Activated T-cell treated with anti-CD3 and anti-CD28 coated beads for 1 hour (primary cell): ENCODE results near the gene CDH23.

Experiments
- DNase-seq: peaks from one replicate; pipeline ENCODE4 v3.0.0-alpha.2; 2020; ENCODE audit warnings: low read depth

CDH23 gene

DNA sequence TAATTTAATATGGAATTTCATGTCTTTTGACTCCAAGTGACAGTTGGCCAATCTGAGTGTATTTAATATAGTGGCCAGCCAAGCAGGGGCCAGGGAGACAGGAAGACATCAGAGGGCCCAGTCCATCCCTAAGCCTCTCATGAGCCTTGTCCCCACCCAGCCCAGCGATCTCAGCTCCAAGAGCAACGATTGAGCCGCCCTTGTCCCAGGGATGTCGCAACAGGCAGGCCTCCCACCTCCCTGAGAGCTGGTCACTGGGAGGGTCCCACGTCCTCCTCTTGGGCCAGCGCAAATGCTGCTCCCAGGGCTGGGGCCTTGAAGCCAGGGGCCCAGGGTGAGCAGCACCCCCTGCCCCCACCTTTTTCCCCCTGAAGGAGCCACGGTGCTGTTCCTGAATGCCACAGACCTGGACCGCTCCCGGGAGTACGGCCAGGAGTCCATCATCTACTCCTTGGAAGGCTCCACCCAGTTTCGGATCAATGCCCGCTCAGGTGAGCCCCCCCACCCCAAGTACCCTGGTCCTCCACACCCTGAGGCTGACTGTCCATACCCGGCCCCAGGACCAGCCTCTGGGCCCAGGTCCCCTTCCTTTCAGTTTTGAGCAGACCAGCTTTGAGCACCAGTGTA, 293.5 kb downstream of the CDH23 start:
- DNase-seq = no peak

DNA sequence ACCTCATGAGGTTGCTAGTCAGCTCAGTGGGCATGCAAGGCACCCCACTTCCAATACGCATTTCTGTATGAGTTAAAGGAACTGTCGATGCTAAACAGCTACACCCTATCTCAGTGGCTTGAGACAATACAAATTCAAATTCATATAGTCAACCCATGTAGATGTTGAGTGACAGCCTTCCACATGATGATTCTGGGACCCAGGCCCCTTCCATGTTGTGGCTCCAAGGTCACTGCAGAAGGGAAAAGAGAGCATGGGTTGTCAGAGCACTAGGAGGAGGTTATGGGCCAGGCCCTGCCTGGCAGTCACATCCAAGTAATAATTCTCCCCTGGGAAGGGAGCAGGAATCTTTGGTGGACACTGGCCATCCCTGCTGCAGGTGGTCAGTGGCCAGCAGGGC, 294.7 kb downstream of the CDH23 start:
- no peak for DNase-seq

DNA sequence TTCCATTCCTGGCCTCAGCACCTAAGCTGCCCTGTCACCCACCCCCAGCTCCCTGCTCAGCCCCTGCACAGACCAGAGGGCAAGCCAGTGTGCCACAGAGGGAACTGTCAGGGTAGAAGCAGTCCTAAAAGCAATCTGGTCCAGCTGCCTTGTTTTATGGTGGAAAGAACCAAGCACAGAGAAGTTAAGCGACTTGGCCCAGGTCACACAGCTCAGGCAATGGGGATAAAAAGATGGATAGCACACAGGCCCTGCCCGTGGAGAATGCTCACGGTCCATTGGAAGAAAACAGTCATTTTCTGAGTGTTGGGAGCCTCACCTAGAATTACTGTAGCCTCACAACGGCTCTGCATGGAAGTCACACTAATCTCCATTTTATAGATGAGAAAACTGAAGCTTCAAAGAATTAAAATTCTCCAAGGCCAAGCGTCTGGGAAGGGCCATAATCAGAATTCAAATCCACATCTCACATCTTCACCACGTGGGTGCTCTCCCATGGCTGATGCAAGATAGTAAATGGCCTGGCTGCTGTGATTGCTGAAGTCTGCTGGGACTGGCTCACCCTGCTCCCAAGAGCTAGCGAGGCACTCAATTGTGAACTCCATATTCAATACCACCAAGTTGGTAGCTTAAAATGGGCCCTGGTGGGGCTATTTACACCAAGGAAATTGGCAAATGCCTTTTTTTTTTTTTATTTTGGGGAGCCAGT, 296.0 kb downstream of the CDH23 start:
- DNase-seq = no peak

DNA sequence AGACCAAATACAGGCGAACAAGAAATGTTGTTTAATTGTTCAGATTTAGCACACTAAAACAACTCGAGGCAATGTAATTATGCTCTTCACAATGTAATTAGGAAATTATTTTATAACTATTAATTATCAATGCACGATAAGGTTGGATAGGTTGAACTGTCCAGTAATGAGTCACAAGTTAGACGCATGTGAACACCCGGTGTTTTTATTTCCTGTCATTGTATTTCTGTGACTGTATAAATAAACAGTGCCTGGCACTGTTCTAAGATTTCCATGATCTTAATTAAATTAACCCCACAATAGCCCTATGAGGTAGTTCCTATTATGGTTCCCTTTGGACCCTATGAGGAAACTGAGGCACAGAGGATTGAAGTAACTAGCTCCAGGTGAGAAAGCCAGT, 296.7 kb downstream of the CDH23 start:
- DNase-seq = no peak

DNA sequence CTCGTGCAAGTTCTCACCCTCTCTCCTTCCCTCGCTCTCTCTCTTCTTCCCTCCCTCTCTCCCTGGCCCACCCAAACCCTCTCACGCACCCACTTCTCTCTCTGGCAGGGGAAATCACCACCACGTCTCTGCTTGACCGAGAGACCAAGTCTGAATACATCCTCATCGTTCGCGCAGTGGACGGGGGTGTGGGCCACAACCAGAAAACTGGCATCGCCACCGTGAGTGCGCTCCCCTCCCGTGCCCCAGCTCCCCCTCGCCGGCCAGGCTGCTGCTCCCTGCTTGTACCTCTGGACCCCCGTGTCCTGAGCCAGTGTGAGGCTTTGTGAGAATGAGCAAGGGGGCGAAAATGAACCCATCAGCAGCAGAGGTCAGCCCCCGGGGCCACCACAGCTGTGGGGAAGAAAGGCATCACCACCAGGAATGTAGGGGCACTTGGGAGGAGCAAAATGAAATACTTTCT, 297.4 kb downstream of the CDH23 start:
- no peak for DNase-seq

DNA sequence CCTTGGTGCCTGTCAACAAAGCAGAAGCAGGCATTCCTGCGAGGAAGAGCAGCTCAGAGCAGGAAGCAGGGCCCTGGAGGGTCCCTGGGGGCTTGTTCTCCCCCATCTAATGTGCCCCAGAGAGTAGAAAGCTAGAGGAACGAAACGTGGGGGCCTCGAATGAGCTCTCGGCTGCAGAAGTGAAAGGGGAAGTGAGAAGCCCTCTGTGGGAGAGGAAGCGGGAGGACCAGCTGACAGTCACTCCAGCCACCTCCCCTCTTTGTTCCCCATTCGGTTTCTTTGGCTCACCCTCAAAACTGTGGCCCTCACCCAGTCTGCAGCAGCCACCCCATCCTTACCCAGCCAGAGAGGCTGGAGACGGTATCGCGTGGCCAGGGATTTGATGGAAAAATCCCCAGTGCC, 297.8 kb downstream of the CDH23 start:
- peak; percentile 17 for DNase-seq

DNA sequence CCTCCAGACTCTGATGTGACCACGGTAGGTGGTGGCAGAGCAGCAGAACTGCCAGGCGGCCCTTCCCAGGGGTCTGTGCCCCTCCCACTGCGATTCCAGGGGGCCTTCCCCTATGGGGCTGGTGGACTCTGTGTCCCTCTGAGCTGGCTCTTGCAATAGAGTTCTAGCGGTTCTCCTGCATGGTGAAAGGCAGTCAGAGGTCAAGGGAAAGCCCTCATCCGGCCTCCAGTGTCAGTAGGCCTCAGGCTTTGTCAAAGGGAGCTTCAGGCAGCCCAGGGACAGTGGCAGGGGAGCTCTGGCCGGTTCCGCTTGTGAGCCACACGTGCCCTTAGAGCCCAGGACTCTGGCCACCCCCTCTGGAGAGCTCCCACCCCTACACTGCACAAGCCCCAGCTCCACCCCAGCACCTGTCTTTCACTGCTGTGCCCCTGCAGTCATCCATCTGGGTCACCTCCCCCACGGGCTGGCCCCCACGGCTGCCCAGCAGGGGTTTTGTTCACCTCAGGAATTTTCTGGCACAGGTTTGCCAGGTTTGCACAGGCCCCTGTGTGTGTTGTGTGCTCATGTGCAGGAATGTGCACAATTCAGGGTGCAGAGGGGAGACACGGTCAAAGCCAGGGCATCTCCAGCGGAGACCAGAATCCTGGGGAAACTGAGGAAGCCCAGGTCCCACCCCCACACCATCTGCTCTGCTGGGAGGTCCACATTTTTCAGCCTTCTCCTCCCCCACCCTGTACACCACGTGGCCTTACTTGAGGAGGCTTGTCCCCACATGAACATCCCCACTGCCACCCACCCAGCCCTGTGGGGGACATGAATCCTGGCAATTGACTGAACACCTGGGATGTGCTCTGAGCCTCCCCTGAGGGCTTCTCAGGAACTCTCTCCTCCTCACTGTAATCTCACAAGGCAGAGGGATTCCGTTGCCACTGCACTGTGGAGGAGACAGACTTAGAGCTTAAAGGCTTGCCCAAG, 299.1 kb downstream of the CDH23 start:
- DNase-seq = no peak

DNA sequence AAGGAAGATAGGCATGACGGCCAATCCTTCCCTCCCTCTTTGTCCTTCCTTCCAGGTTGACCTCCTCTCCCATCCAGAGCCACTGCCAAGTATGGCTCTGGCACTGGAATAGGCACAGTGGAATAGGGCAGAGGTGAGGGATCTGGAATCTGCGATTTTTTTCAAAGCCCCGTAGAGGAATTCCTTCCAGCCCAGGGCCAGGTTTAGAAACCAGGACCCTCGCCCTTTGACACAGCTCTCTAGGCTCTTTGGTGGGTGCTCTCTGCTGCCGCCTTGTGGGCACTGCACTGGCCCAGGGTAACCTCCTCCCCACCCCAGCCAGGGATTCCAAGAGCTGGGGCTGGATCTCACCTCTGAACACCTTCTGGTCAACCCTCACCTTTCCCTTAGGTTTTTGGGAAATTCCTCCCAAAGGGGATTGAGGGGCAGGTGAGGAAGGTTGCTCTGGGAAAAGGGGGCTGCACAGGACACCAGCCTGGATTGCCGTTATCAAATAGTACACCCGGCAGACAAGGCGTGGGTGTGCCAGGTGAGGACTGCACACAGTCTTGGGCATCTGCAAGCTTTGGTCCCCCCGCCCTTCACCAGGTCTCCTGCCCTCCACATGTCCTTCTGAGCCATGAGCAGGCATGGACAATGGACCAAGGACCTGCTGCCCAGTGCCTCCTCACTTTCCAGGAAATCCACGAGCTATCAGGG, 300.1 kb downstream of the CDH23 start:
- DNase-seq = peak; percentile 66

DNA sequence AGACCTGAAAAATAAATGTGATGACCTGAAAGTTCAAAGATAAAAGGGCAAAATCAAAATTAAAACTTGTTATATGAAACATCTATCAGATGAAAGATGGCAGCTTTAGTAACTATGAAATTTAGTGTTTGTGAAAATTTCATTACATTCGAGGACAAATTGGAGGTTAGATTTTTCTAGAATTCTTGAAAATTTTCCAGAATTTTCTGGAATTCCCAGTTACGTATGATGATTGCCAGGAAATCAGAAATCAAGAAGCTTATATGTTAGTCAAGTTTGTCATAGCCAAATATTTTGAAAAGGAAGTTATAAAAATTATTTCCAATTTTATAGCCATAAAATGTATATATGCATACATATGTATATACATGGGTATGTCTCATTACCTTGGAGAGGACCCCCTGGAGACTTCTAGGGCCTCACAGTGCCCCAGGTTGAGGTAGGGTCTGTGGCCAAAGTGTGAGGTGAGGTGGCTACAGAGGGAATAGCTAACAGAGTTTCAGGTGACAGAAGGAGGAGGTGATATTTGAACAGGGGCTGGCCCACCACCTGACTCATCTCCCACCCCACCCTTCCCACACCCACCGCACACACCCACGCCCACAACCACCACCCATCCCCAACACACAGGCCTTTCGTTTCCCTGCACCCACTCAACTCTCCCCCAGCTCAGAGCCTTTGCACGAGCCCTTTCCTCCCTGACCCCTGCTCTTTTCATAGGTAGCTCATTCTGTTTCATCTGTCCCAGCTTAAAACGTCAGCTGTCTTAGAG, 301.4 kb downstream of the CDH23 start:
- DNase-seq = no peak

DNA sequence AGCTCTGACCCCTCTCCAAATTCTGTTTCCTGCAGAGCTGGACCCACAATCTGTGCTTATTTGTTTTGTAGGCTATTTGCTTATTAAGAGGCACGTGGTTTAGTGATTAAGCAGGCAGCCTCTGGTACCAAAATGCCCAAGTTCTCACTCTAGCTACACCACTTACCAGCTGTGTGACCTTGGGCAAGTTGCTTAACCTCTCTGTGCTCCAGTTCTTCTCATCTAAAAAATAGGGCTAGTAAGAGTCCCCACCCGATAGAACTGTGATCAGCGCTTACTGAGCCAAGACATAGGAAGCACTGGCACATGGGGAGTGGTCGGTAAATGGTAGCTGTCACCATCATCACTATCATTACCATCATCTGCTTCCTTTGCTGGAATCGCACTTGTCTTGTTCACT, 302.0 kb downstream of the CDH23 start:
- DNase-seq = no peak

DNA sequence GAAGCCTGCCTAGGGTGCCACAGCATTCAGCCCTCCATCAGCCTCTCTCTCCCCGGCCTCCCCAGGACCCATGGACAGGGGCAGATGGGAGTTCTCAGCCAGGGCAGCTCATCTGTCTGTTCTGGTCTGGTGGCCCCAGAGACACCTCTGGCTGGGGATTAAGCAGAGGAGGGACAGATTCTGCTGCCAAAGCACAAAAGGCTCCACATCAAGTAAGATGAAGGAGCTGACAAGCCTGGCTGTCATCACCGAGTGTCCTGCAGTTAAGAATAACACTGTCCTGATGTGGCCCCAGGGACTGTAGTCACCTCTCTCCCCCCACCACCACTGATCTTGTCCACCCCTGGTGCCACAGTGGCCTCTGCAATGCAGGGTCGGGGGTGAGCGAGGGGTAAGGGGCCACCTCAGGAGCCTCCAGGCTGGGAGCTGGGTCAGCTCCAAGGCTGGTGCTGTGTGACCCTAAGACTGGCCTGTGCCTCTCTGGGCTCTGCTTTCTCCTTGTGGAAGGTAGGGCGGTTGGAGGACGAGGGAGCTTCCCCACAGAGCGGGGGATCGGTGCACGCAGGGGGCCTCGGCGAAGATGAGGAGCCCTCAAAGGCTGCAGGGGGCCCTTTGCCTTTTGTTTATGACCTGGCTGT, 304.1 kb downstream of the CDH23 start:
- no peak for DNase-seq

DNA sequence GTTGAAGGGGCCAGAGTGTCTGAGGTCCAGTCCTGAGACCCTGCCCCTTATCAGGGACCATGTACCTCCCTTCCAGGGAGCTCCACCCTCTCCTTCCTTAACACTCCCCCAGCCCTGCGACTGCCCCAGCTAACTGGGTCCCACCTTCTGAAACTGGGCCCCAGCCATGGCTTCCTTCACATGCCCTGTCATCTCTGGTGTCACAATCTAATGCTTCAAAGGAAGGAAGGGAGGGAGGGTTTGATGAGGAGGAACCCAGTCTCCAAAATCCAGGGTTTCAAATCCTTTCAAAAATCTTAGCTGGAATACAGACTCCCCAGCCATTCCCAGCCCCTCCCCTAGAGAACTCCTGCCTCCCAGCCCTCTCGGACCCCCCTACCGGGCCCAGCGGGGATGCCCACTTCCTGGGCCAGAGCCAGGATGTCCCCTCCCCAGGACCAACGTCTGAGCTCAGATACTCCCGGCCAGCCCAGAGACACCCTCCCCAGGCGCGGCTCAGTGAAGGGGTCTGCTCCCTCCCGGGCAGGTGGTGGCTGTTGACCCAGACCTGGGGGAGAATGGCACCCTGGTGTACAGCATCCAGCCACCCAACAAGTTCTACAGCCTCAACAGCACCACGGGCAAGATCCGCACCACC, 304.9 kb downstream of the CDH23 start:
- no peak for DNase-seq

DNA sequence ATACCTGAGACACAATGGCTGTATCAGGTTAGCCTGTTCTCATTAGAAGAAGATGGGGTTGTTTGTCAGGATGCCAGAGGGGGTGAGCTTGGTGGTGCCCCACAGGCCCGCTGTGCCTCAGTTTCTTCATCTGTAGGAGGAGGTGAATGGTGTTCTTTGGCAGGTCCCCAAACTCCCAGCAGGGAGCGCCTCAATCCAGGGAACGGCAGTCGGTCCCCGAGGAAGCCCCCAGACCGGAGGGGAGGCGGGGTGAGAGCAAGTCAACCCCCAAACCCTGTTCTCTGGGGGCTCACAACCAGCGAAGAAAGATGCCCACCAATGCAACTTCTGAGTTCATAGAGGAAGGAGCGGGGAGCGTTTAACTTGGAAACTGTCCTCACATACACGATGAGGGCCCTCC, 306.9 kb downstream of the CDH23 start:
- no peak for DNase-seq

DNA sequence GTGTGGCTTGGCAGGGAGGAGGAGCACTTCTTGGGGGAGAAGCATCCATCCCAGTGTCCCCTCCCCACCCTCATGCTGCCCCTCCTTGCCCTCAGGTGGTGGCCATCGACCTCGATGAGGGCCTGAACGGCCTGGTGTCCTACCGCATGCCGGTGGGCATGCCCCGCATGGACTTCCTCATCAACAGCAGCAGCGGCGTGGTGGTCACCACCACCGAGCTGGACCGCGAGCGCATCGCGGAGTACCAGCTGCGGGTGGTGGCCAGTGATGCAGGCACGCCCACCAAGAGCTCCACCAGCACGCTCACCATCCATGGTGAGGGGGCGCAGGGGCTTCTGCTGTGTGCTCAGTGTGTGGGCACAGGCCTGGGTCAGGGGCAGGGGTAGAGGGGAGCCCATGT, 308.1 kb downstream of the CDH23 start:
- no peak for DNase-seq

DNA sequence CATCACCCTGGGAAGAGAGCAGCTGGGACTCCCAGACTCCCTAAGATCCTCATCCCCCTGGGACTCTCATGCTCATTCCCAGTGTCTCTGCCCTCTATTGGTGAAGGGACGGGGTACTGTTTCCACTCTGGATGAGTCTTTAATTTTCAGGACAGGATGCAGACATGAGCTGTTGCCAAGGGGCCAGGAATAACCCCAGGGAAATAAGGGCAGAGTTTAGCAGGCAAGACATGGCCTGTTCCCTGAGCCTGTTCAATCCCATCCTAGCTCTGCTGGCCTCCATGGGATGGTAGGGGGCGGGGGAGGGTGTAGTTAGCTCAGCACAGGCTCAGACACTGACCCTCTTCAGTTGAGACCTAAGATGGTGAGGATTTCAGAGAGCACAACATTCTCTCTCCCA, 308.9 kb downstream of the CDH23 start:
- DNase-seq = no peak

DNA sequence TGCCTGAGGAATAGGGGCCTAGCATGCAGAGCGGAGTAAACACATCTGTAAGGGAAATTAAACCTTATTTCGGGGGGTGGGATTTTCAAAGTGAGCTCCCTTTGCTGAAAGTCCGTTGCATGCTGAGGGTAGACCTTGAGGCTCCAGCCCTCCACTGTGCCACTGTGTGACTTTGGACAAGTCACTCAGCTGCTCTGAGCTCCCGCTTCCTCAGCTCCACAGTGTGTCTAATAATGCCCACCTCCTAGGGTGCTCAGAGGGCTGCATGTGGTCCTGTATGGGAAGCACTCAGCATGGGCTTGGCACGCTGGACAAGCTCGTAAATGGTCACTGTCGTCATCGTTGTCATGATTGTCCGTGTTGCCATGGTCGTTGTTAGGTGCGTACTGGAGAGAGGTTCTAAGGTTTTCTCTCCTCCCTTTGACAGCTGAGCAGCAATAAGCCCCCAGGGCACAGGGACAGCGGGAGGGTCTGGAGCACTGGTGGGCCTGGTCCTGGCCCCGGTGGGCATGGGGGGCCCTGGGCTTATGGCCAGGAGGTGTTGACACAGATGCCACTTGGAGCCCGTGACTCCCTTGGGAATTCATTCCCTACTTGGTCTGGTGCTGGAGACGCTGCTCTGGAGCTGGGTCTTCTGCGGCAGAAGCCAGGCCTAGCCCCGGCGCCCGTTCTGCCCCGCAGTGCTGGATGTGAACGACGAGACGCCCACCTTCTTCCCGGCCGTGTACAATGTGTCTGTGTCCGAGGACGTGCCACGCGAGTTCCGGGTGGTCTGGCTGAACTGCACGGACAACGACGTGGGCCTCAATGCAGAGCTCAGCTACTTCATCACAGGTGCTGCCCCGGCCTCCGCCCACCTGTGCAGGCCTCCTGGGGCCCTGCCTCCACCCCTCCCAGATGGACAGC, 309.7 kb downstream of the CDH23 start:
- DNase-seq = no peak

DNA sequence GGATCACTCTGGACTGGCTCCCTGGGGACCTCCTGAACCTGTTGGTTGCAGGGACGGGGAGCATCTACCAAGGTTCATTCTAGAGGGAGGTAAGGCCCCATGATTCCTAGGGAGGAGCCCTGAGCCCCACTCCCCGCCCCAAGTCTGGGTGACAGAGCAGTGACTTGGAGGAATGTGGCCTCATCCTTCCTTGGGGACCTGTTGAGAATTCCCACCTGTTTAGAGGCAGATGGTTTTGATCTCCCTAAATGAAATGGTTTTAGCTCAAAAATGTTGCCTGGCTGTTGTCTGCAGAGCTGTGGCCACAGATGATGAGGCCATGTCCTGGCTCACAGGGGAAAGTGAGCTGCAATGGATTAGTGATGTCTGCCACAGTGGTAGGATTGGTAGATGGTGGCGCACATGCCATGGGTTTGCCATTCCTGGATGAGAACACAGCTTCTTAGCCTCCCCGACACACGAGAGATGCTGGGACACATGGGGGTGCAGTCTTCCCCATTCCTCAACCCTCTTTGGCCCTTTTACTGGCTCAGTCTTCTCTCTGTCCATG, 310.6 kb downstream of the CDH23 start:
- no peak for DNase-seq

DNA sequence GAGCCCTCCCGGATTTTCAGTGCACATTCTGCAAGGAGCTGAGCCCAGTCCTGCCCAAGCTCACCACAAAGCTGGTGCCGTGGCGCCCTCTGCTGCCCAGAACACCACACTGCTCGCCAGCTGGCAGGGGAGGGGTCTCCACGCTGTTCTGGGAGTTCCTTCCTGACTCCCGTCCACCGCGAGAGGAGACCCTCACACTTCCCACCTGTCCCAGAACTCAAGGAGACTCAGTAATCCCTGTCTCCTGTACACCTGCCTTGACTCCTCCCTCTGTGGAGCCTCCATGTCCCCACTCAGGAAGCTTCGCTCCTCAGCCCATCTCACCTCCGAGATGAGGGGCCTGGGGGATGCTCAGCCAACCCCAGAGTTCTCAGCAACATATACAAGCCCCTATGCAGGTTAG, 311.6 kb downstream of the CDH23 start:
- peak; percentile 64 for DNase-seq
